Middle frontal gyrus (tissue), 1 donor: ENCODE results near the gene OMG.
"Not testable (repeated sequence)": the region's sequence is repeated elsewhere in the genome, so short reads cannot be mapped to it uniquely, and the experiment has no call there.

ENCODE experiments used
- DNase-seq: peaks from one replicate; pipeline ENCODE4 v3.0.0-alpha.2; 2015; ENCODE audit warnings: low spot score; ENCODE audit errors: extremely low spot score

Gene OMG

DNA sequence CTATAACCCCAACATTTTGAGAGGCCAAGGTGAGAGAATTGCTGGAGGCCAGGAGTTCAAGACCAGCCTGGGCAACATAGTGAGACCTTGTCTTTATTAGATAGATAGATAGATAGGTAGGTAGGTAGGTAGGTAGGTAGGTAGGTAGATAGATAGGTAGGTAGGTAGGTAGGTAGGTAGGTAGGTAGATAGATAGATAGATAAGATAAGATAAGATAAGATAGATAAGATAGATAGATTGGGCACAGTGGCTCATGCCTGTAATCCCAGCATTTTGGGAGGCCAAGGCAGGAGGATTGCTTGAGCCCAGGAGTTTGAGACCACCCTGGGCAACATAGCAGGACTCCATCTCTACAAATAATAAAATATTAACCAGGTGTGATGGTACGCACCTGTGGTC lies 34.1 kb downstream of the OMG start:
- not testable (repeated sequence) for DNase-seq

DNA sequence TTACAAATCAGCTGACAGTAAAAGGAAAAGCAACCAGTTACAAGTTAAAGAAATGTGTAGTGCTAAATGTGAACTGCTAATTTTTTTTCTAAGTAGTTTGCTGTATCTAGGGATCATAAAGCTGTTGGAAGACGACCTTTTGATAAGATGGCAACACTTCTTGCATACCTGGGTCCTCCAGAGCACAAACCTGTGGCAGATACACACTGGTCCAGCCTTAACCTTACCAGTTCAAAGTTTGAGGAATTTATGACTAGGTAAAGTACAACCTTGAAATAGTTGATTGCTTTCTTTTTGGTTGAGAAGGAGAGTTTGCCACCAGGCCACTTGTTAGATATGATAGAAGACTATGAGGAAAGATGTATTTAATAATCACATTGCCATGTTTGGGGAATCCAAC lies 35.4 kb downstream of the OMG start:
- no peak for DNase-seq

DNA sequence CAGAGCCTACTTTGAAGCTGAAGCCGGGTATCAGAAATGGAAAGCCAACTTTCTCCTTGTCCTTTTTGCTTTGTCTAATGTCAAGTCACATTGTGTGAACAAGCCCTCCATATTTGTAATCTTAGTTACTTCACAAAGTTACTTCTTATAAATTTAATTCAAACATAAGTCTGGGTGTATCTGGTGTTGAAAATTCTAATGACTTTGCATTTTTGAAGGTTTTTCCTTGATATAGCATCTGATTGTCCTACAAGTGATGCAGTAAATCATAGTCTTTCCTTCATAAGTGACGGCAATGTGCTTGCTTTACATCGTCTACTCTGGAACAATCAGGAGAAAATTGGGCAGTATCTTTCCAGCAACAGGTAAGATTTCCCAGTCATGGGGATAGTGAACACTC lies 36.9 kb downstream of the OMG start:
- DNase-seq = no peak

DNA sequence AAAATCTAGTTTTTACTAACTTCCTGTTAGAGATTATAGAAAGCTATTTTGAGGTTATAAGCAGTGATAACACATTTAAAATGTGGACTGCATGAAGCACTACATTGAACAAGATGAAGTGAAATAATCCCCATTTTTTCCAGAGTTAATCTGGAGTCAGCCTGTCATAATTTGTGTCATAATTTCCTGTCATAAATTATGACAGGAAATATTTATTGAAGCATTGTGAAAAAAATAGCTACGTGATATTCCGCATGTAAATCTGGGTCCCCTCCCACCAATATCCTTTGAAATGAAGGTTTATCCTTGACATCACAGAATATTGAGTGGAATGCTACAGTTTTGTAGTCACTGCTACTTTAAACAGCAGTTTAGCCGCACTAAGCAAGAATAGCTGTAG lies 40.1 kb downstream of the OMG start:
- no peak for DNase-seq

DNA sequence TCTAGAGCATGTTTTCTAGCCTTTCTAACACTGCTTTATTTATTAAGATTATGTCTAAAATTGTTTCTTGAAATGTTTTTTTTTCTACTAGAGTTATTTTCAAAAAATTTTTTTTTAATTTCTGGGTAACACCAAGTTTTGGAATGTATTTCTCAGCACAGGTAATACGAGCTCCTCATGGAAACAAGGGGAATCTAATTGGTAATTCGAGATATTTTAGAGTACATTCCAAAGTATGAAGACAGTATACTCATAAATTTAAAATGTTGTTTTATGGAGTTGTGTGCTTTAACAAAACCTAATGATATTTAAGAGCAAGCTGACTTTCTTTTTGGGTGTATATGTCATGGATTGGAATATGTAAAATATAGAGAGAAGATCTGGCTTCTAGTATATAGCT lies 42.4 kb downstream of the OMG start:
- DNase-seq = no peak

DNA sequence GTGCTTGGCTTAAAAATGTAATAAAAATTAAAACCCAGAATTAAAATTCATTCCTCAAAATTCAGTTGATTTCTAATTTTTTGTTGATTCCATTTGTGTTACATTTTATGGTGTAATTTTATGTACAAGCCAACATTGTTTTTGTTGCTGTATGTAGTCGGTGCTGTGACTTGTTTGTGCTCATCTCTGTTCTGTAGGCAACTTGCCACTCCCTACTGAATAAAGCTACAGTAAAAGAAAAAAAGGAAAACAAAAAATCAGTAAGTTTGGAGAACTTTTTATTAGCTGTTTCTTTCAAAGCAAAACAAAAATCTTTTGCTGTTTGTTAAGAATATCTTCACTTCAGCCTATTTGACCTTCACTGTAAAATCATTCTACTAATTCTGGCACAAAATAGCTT lies 44.3 kb downstream of the OMG start:
- DNase-seq = no peak

DNA sequence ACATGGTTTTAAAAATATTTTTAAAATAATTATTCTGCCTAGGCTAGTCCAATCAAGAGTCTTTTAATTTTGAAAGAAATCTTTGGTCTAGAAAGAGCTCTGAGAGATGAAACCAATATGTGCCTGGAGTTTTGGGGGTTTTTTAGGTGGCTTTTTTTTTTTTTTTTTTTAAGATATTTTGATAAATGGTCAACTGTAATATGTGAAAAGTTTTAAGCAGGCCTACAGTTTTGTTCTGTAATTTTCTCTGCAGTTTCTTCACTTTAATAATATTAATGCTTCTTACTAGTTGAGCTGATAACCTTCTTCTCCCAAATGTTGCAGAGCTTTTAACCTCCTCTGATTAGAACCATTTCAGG lies 45.1 kb downstream of the OMG start:
- no peak for DNase-seq

DNA sequence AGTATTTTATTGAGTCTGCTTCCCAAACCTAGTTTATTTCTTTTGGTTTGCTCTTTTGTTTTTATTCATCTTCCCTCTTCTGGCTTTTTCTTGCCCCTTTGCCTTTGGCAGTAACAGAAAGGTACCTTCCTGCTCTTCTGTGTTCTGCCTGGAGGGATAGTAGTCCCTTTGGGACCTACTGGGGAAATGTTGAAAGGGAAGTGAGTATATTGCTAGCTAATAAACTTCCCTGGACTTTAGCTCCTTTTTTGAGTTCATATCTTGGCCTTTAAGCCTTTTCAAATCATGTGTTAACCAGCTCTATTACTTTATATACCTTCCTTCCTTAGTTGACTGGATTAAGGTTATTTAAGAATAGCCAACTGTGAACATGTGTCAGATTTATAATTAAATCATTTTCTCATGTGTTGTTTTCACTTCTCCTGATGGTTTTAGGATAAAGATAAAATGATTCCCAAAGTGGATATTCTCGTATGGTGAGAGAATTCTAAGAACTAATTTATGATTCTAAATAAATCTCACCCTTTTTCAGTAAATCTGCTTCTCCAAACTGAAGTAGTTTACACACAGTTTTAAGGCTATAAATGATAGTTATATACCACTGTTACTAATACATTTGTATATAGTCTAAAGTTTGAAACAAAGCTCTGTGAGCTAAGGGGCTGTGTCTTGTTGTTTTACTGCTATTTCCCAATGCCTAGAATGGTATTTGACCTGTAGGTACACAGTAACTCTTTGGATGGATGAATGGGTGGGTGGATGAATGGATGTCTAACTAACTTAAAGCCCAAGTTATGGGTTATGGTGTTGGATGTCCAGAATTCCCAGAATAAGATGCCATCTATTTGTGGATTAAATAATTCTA lies 45.7 kb downstream of the OMG start:
- DNase-seq = no peak

DNA sequence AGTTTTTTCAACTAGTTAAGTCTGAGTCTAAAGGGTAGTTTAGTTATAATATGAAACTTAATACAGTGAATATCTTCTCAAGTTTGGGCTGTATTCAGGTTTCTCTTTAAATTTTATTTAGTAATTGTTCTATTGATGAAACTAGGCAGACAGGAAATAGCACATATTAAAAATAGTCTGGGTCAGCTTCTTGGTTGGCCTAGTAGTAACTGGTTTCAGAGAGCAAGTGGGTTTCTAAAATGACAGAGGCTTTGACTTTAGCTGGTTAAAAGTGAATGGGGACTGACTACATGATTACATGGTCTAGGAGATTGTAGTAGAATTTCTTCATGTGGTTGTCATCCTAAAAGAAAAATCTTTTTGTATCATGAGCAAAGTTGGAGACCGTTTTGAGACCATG lies 46.8 kb downstream of the OMG start:
- DNase-seq = no peak

DNA sequence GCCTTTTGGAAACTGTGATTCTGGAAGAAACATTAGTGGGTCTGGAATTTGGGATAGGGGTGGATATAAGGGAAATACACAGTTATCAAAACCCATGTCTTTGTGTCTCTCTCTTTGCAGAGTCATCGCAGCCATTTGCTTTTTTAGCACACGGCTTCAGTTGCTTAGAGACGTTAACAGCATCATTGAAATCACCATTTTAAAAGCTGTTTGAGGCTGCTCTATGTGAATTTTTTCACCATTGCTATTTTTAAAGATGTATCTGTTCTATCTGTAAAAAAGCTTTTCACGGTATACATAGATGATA lies 47.3 kb downstream of the OMG start:
- no peak for DNase-seq

DNA sequence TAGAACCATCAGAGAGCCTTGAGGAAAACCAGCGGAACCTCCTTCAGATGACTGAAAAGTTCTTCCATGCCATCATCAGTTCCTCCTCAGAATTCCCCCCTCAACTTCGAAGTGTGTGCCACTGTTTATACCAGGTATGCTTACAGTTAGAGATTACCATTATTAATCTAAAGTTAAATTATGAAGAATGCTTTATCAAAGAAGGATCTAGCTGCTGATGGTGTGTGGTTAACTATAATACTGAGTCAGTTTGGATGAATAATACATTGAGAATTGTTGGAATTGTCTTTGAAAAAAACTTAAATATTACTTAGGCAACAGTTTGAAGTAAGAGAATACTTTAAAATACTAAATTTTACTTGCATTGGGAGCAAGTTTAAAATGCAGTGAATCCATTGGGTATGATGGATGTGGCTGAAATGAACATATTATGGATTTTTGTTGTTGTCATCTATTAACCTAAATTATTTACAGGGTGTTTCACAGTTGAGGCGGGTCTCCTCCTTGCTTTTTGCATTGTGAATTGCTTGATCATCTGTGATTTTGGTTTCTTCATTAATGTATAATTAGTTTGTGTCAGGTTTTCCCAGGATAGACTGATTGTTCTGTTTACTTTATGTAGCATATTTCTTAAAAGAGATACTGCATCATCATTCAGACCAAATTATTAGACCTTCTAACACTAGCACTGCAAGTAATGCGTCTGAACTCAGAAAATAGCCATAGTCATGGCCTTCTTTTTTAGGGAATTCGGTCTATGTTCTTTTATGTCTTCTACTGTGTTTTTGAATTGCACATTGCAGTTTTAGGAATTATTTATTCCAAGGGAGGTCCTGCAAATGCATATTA lies 47.8 kb downstream of the OMG start:
- DNase-seq = no peak
